Trophoblast cell (in vitro differentiated cells and primary cell): ENCODE data around the gene URAD.

Experiments
- DNase-seq, 2 donors: peaks; one replicate each; pipeline ENCODE4 v3.0.0-alpha.2; 2016
- H2AFZ ChIP-seq: 2 replicates; pipeline ENCODE4 v1.6.1; 2013; ENCODE audit warnings: low read length, moderate library complexity, mild to moderate bottlenecking; ENCODE audit not compliant: insufficient read depth, poor library complexity
- H2AK5ac ChIP-seq: 2 replicates; pipeline ENCODE4 v1.6.1; 2013; ENCODE audit warnings: mild to moderate bottlenecking, low read length
- H2BK120ac ChIP-seq: 2 replicates; pipeline ENCODE4 v1.6.1; 2013; ENCODE audit warnings: low read length, mild to moderate bottlenecking, moderate library complexity; ENCODE audit not compliant: insufficient read depth, poor library complexity
- H2BK12ac ChIP-seq: 2 replicates; pipeline ENCODE4 v1.6.1; 2013; ENCODE audit warnings: mild to moderate bottlenecking, low read length, moderate library complexity
- H2BK5ac ChIP-seq: 2 replicates; pipeline ENCODE4 v1.6.1; 2013; ENCODE audit warnings: low read length, low read depth, moderate library complexity, mild to moderate bottlenecking; ENCODE audit not compliant: poor library complexity
- H3K14ac ChIP-seq: 2 replicates; pipeline ENCODE4 v1.6.1; 2013; ENCODE audit warnings: mild to moderate bottlenecking, low read length
- H3K18ac ChIP-seq: 2 replicates; pipeline ENCODE4 v1.6.1; 2013; ENCODE audit warnings: mild to moderate bottlenecking, low read length
- H3K23ac ChIP-seq: 2 replicates; pipeline ENCODE4 v1.6.1; 2013; ENCODE audit warnings: low read length
- H3K27ac ChIP-seq: 2 replicates; pipeline ENCODE4 v1.5.1; 2013; ENCODE audit warnings: low read depth, mild to moderate bottlenecking, inconsistent platforms, low read length, moderate library complexity
- H3K27me3 ChIP-seq: 2 replicates; pipeline ENCODE4 v1.6.1; 2013; ENCODE audit warnings: inconsistent platforms, mild to moderate bottlenecking, low read length, moderate library complexity; ENCODE audit not compliant: insufficient read depth
- H3K36me3 ChIP-seq, 2 experiments: 1 replicate in 1 of 2; 2 replicates in 1 of 2; pipeline ENCODE4 v1.6.1; 2013; ENCODE audit warnings: low read length in 2 of 2, mild to moderate bottlenecking in 2 of 2, moderate library complexity in 1 of 2; ENCODE audit not compliant: insufficient read depth in 2 of 2, control insufficient read depth in 1 of 2
- H3K4ac ChIP-seq: 2 replicates; pipeline ENCODE4 v1.6.1; 2013; ENCODE audit warnings: low read depth, mild to moderate bottlenecking, low read length, moderate library complexity
- H3K4me1 ChIP-seq, 2 experiments: 1 replicate in 1 of 2; 2 replicates in 1 of 2; pipeline ENCODE4 v1.6.1; 2013; ENCODE audit warnings: low read length in 2 of 2, mild to moderate bottlenecking in 2 of 2, moderate library complexity in 1 of 2; ENCODE audit not compliant: insufficient read depth in 2 of 2, control insufficient read depth in 1 of 2
- H3K4me2 ChIP-seq: 2 replicates; pipeline ENCODE4 v1.6.1; 2013; ENCODE audit warnings: inconsistent platforms, mild to moderate bottlenecking, low read length, moderate library complexity
- H3K4me3 ChIP-seq: 2 replicates; pipeline ENCODE4 v1.5.1; 2013; ENCODE audit warnings: mild to moderate bottlenecking, low read depth, low read length, inconsistent platforms
- H3K79me1 ChIP-seq: one replicate; pipeline ENCODE4 v1.6.1; 2013; ENCODE audit warnings: low read length
- H3K79me2 ChIP-seq: 2 replicates; pipeline ENCODE4 v1.6.1; 2013; ENCODE audit warnings: low read length, mild to moderate bottlenecking; ENCODE audit not compliant: control insufficient read depth, insufficient read depth, poor library complexity
- H3K9ac ChIP-seq: 2 replicates; pipeline ENCODE4 v1.6.1; 2013; ENCODE audit warnings: mild to moderate bottlenecking, low read length
- H3K9me3 ChIP-seq: 2 replicates; pipeline ENCODE4 v1.6.1; 2013; ENCODE audit warnings: low read depth, mild to moderate bottlenecking, control low read depth, inconsistent platforms, low read length; ENCODE audit not compliant: insufficient read depth
- H4K12ac ChIP-seq: 2 replicates; pipeline ENCODE4 v1.6.1; 2013; ENCODE audit warnings: low read depth, mild to moderate bottlenecking, low read length, moderate library complexity
- H4K8ac ChIP-seq: 2 replicates; pipeline ENCODE4 v1.6.1; 2013; ENCODE audit warnings: low read depth, mild to moderate bottlenecking, low read length, moderate library complexity
- H4K91ac ChIP-seq: one replicate; pipeline ENCODE4 v1.6.1; 2013; ENCODE audit warnings: low read depth, mild to moderate bottlenecking, low read length, moderate library complexity
- WGBS: extraction: QIAGEN DNeasy Blood & Tissue Kit; methylation state at CpG from one replicate; pipeline ENCODE4 v1.1.7; 2013; ENCODE audit warnings: missing lambda C conversion rate; ENCODE audit not compliant: insufficient read length, insufficient coverage; ENCODE audit errors: extremely low coverage; 5-methylcytosine and 5-hydroxymethylcytosine counted together

Gene URAD

DNA sequence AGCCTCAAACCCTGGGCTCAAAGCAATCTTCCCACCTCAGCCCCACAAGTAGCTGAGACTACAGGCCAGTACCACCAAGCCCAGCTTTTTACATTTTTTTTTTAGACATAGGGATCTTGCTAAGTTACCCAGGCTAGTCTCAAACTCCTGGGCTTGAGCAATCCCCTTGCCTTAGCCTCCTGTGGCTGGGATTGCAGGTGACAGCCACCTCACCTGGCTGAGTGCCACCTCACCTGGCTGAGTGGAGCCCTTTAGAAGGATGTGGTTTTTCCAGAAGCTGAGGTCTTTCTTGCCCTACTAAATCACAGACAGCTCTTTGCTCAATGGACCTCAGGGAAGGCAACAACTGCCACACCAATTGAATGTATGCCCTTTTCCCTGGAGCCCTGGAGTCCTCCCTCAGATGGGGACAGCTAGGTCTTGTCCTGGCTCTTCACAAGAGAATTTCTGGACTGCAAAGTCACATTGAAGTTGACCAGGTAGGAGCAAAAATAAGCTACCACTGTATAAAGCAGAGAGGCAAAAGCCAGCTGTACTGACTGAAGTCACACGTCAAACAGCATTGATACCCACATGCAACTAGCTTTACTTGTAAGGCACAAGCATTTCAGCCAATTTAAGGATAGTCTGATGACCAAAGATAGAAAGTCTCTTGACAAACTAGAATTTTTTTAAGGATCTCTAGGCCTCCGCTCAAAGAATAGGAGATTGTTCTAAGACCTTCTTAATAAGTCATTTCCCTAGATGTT is 54.7 kb downstream of the URAD start:
- peaks cover 4% of the 10 kb centered on the region for H3K9me3 ChIP-seq
- no peak overlapping the region for H3K4me3 ChIP-seq
- no peak overlapping the region for H3K18ac ChIP-seq
- no peak overlapping the region for H3K4me2 ChIP-seq
- no peak overlapping the region for H3K14ac ChIP-seq
- H3K27ac ChIP-seq = no peak overlapping the region
- H2BK12ac ChIP-seq = no peak overlapping the region
- H4K8ac ChIP-seq = no peak overlapping the region
- peaks cover 27% of the 10 kb centered on the region for H3K27me3 ChIP-seq
- no CpG with 5 or more reads among the region's 2 CpGs for WGBS
- H2BK120ac ChIP-seq = no peak overlapping the region
- H3K79me1 ChIP-seq = no peaks in the 10 kb centered on the region
- H3K36me3 ChIP-seq = no peaks in the 10 kb centered on the region
- H4K12ac ChIP-seq = no peak overlapping the region
- H3K9ac ChIP-seq = no peak overlapping the region
- no peak for DNase-seq
- H3K4ac ChIP-seq = no peak overlapping the region
- no peaks in the 10 kb centered on the region for H3K4me1 ChIP-seq
- H4K91ac ChIP-seq = no peak overlapping the region
- no peaks in the 10 kb centered on the region for H3K79me2 ChIP-seq
- H2AFZ ChIP-seq = no peak overlapping the region
- H3K23ac ChIP-seq = no peak overlapping the region
- no peak overlapping the region for H2AK5ac ChIP-seq
- no peak overlapping the region for H2BK5ac ChIP-seq

DNA sequence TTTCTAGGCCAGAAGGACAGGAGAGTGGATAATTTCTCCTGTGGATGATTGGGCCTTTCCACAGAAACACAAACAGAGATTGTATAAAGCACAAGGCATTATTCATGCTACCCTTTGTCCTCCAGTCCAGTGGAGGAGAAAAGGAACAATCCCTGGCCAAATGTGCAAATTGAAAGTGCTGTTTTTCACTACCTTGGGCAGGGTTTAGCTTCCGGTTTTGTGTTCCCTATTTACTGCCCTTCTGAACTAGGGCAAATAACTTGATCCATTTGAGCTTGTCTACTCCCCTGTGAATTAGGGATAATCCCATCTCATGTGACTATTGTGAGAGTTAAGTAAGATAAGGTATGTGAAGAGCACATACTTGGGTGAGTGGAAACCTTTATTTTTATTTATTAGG is 55.4 kb downstream of the URAD start:
- Histone ChIP-seq H2BK5ac (no peak overlapping the region), H3K9ac (no peak overlapping the region), H3K23ac (no peak overlapping the region), H4K91ac (no peak overlapping the region), H3K4me2 (no peak overlapping the region), H3K14ac (no peak overlapping the region), H3K36me3 (no peaks in the 10 kb centered on the region), H3K27ac (no peak overlapping the region), H3K18ac (no peak overlapping the region), H3K4me3 (no peak overlapping the region), H2BK120ac (no peak overlapping the region), H3K9me3 (peaks cover 4% of the 10 kb centered on the region), H4K8ac (no peak overlapping the region), H3K4me1 (no peaks in the 10 kb centered on the region), H3K79me2 (no peaks in the 10 kb centered on the region), H2AK5ac (no peak overlapping the region), H3K4ac (no peak overlapping the region), H2BK12ac (no peak overlapping the region), H4K12ac (no peak overlapping the region), H3K79me1 (no peaks in the 10 kb centered on the region), H3K27me3 (peaks cover 34% of the 10 kb centered on the region), H2AFZ (no peak overlapping the region)
- no peak for DNase-seq
- no CpG with 5 or more reads among the region's 1 CpG for whole genome bisulfite sequencing

DNA sequence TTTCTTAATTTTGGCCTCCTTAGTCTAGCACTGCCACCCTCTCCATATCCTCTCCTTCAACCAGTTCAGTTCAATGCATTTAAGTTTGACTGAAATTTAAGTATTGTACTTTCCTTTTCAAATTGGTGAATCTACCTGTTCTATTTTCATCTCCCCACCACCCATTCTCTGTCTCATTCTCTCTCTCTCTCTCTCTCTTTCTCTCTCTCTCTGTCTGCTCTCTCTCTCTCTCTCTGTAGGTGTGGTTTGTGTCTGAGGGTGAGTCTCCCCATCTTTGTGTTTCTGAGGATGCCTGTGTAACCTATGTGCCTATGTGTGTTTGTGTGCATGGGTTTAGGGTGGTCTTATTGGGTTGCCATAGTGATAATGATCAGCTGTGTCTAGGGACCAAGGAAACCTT is 58.6 kb downstream of the URAD start:
- no peak for DNase-seq
- Histone ChIP-seq H3K9me3 (peaks cover 12% of the 10 kb centered on the region), H3K27me3 (peaks cover 64% of the 10 kb centered on the region), H2BK12ac (no peak overlapping the region), H3K79me2 (no peaks in the 10 kb centered on the region), H4K8ac (no peak overlapping the region), H3K4me3 (no peak overlapping the region), H4K91ac (no peak overlapping the region), H3K27ac (no peak overlapping the region), H2AFZ (no peak overlapping the region), H3K4me1 (no peaks in the 10 kb centered on the region), H3K79me1 (no peaks in the 10 kb centered on the region), H3K23ac (no peak overlapping the region), H3K4ac (no peak overlapping the region), H4K12ac (no peak overlapping the region), H3K9ac (no peak overlapping the region), H3K4me2 (no peak overlapping the region), H3K18ac (no peak overlapping the region), H2AK5ac (no peak overlapping the region), H2BK5ac (no peak overlapping the region), H2BK120ac (no peak overlapping the region), H3K36me3 (no peaks in the 10 kb centered on the region), H3K14ac (no peak overlapping the region)

DNA sequence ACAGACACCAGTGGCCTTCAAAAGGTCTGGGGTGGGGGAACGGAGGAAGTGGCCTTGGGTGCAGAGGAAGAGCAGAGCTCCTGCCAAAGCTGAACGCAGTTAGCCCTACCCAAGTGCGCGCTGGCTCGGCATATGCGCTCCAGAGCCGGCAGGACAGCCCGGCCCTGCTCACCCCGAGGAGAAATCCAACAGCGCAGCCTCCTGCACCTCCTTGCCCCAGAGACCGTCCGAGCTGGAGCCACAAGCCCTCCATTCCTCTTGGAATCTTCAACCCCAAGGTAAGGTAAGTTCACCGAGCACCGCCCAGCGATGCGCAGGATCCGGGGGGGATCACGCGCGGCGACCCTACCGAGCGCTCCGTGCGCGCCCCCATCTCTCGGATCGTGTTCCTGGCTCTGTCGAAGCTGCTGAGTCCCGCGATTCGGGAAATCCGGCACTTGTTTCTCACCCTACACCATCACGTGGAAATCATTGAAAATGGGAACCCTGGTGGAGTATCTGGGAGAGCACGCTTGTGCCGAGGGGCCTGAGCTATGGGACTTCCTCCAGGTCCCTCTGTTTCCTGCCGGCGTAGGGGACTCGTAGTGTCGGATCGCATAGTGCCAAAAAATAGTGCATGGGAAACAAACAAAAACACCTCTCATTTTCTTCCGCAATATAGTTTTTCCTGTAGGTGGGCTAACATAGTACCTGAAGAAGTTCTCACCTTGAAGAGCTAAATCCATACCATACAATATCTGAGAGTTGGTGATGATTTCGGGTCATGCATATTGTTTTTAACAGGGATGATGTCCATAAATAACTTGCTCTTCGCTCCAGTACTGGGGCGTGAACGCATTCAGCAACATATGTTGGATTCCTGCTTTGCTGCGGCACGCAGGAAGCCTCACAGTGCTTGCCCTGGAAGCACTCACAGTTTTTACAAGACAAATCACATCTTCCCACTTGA is 59.4 kb downstream of the URAD start:
- H2AFZ ChIP-seq = no peak overlapping the region
- H3K23ac ChIP-seq = no peak overlapping the region
- no peak overlapping the region for H3K14ac ChIP-seq
- H4K12ac ChIP-seq = no peak overlapping the region
- no peak for DNase-seq
- no peak overlapping the region for H3K4me2 ChIP-seq
- H4K8ac ChIP-seq = no peak overlapping the region
- no peak overlapping the region for H3K18ac ChIP-seq
- H3K4me1 ChIP-seq = peaks cover 0 to 3% of the 10 kb centered on the region in 2 experiments
- peaks cover 14% of the 10 kb centered on the region for H3K9me3 ChIP-seq
- no peak overlapping the region for H3K27ac ChIP-seq
- no peak overlapping the region for H2AK5ac ChIP-seq
- no peak overlapping the region for H3K4me3 ChIP-seq
- no peaks in the 10 kb centered on the region for H3K79me2 ChIP-seq
- no peaks in the 10 kb centered on the region for H3K79me1 ChIP-seq
- no peak overlapping the region for H2BK12ac ChIP-seq
- peaks cover 72% of the 10 kb centered on the region for H3K27me3 ChIP-seq
- H3K4ac ChIP-seq = no peak overlapping the region
- H2BK5ac ChIP-seq = no peak overlapping the region
- no peaks in the 10 kb centered on the region for H3K36me3 ChIP-seq
- H2BK120ac ChIP-seq = no peak overlapping the region
- H3K9ac ChIP-seq = no peak overlapping the region
- WGBS = no CpG with 5 or more reads among the region's 48 CpGs
- no peak overlapping the region for H4K91ac ChIP-seq
